CD4-positive, alpha-beta T cell (primary cell): ENCODE data around the gene SMAD3. TPM values are rescaled to one million over a fixed set of nuclear protein-coding genes. Genes with fewer than 3 reads are reported as not detected.

Source experiments
- ATAC-seq: fragments of 200-7000 bp; cut with Tn5 transposase; one replicate; pipeline ENCODE4 v1.10.0; 2022; ENCODE audit warnings: mild to moderate bottlenecking; ENCODE audit not compliant: poor library complexity
- CTCF ChIA-PET: fragments of 350-600 bp; sonication (Branson Sonifier 250); formaldehyde crosslinking; loops from one replicate; lab custom pipeline; 2021; ENCODE audit warnings: antibody characterized with exemption, inconsistent platforms; lab: Charles Lee
- POLR2A ChIA-PET: fragments of 350-600 bp; sonication (Branson Sonifier 250); formaldehyde crosslinking; loops from one replicate; lab custom pipeline; 2021; ENCODE audit warnings: antibody characterized with exemption, inconsistent platforms; lab: Charles Lee
- DNase-seq, 14 experiments: peaks; one replicate each; pipeline ENCODE4 v3.0.0-alpha.2; 2013 to 2020; ENCODE audit warnings: mixed read lengths in 2 of 14
- H3K27ac ChIP-seq, 2 donors: one replicate each; pipeline versions ENCODE4 v1.5.1 to v1.7.0; 2013; ENCODE audit warnings: low read length in 2 of 2, low read depth in 1 of 2, mild to moderate bottlenecking in 1 of 2
- H3K27me3 ChIP-seq, 2 experiments: 1 replicate in 1 of 2; 2 replicates in 1 of 2; pipeline versions ENCODE4 v1.6.1 to v1.7.0; 2013; ENCODE audit warnings: low read length in 2 of 2, control low read depth in 1 of 2, mild to moderate bottlenecking in 1 of 2, moderate library complexity in 1 of 2; ENCODE audit not compliant: insufficient read depth in 2 of 2, control insufficient read depth in 1 of 2
- H3K36me3 ChIP-seq: one replicate; pipeline ENCODE4 v1.6.1; 2013; ENCODE audit warnings: low read length, control low read depth; ENCODE audit not compliant: insufficient read depth
- H3K4me1 ChIP-seq: one replicate; pipeline ENCODE4 v1.6.1; 2013; ENCODE audit warnings: low read length, control low read depth; ENCODE audit not compliant: insufficient read depth
- H3K4me3 ChIP-seq: one replicate; pipeline ENCODE4 v1.5.1; 2013; ENCODE audit warnings: mild to moderate bottlenecking, low read length, moderate library complexity
- H3K9me3 ChIP-seq, 2 experiments: 1 replicate in 1 of 2; 2 replicates in 1 of 2; pipeline versions ENCODE4 v1.6.1 to v1.7.0; 2013; ENCODE audit warnings: low read length in 2 of 2, mild to moderate bottlenecking in 2 of 2, control low read depth in 1 of 2, moderate library complexity in 1 of 2; ENCODE audit not compliant: control insufficient read depth in 1 of 2, insufficient read depth in 1 of 2
- H3K27ac Mint-ChIP-seq: one replicate; pipeline ENCODE4 v1.8.0; 2020; ENCODE audit warnings: mixed read lengths
- H3K27me3 Mint-ChIP-seq: one replicate; pipeline ENCODE4 v1.8.0; 2021; ENCODE audit warnings: mixed read lengths
- H3K36me3 Mint-ChIP-seq: one replicate; pipeline ENCODE4 v1.8.0; 2021; ENCODE audit warnings: low read depth, mixed read lengths
- H3K4me1 Mint-ChIP-seq: one replicate; pipeline ENCODE4 v1.8.0; 2021; ENCODE audit warnings: low read depth, mixed read lengths
- H3K4me3 Mint-ChIP-seq: one replicate; pipeline ENCODE4 v1.8.0; 2020; ENCODE audit warnings: mild to moderate bottlenecking, mixed read lengths
- H3K9me3 Mint-ChIP-seq: one replicate; pipeline ENCODE4 v1.8.0; 2020; ENCODE audit warnings: mixed read lengths
- CTCF ChIP-seq: fragments of 200-600 bp; IDR thresholded peaks from one replicate; pipeline ENCODE4 v1.8.0; 2022; ENCODE audit warnings: antibody characterized with exemption, mild to moderate bottlenecking
- intact Hi-C, 2 experiments: fragments of 100-400 bp; cut with DNase I in 1 of 2; cut with micrococcal nuclease in 1 of 2; formaldehyde crosslinking; loops; one replicate each; pipeline versions ENCODE4 v1.15.1 to v1.9.0; 2023 to 2025; cut with DNase I, micrococcal nuclease
- total RNA-seq, 174 experiments: library from RNA in 2 of 174; stranded (reverse) in 2 of 174; gene quantifications; one replicate each; pipeline ENCODE4 v1.2.3 and lab custom pipeline; 2021 to 2026

Gene SMAD3
- total RNA-seq, 2 experiments from 2014 or later, result 30.0 to 31.0 TPM

- Mint-ChIP-seq H3K9me3 (no peaks in the 10 kb centered on the region), H3K36me3 (peaks cover 39% of the 10 kb centered on the region), H3K27me3 (no peaks in the 10 kb centered on the region), H3K27ac (no peak overlapping the region), H3K4me3 (no peak overlapping the region), H3K4me1 (peaks cover 86% of the 10 kb centered on the region)
- H3K4me1 ChIP-seq, result peaks cover 77% of the 10 kb centered on the region
- H3K27ac ChIP-seq, result no peak overlapping the region
- DNase-seq (no peak), ATAC-seq (no peak)
- H3K36me3 ChIP-seq, result peaks cover 21% of the 10 kb centered on the region
- no peaks in the 10 kb centered on the region for H3K9me3 ChIP-seq
- H3K27me3 ChIP-seq, result no peaks in the 10 kb centered on the region
- TF ChIP-seq CTCF, result no peak
- ChIA-PET CTCF (interaction anchor here (1.0 to 2.9 kb wide), 2 partner anchors 10 to 124 kb away, joined by 3 to 13 read pairs; no protein-coding TSS in a partner anchor), POLR2A (interaction anchor here (1.0 to 8.4 kb wide), 5 partner anchors 10 to 30 kb away, joined by 3 to 119 read pairs (median 7); no protein-coding TSS in a partner anchor)
- H3K4me3 ChIP-seq, result no peak overlapping the region
- intact Hi-C loops, result no loop called here
Observed at GRCh38 chr15:67070892-67071664, 5.7 kb downstream of the SMAD3 start.

- no peaks in the 10 kb centered on the region for H3K9me3 ChIP-seq
- peaks cover 25% of the 10 kb centered on the region for H3K36me3 ChIP-seq
- intact Hi-C loops, result no loop called here
- H3K36me3 Mint-ChIP-seq, result peaks cover 34% of the 10 kb centered on the region
- CTCF ChIA-PET, result interaction anchor here (1.0 kb wide), 1 partner anchor 126 kb away, joined by 3 read pairs; no protein-coding TSS in a partner anchor
- ATAC-seq (no peak), DNase-seq (no peak)
- no peaks in the 10 kb centered on the region for H3K9me3 Mint-ChIP-seq
- H3K27ac ChIP-seq, result peak overlapping the region in 1 of 2 donors; percentile 18
- H3K4me3 ChIP-seq, result no peak overlapping the region
- no peaks in the 10 kb centered on the region for H3K27me3 ChIP-seq
- no peak for TF ChIP-seq CTCF
- peak overlapping the region; percentile 30 for H3K27ac Mint-ChIP-seq
- peaks cover 85% of the 10 kb centered on the region for H3K4me1 ChIP-seq
- POLR2A ChIA-PET, result interaction anchor here (0.6 to 8.4 kb wide), 7 partner anchors 9 to 1766 kb away, joined by 3 to 119 read pairs (median 4); no protein-coding TSS in a partner anchor
- no peak overlapping the region for H3K4me3 Mint-ChIP-seq
- peaks cover 92% of the 10 kb centered on the region for H3K4me1 Mint-ChIP-seq
- H3K27me3 Mint-ChIP-seq, result no peaks in the 10 kb centered on the region
Observed at GRCh38 chr15:67072442-67072841, 7.0 kb downstream of the SMAD3 start.

GRCh38 chr15:67072958-67073357 is 7.6 kb downstream of the SMAD3 start:
- POLR2A ChIA-PET, result interaction anchor here (0.6 to 8.4 kb wide), 7 partner anchors 8 to 1767 kb away, joined by 3 to 119 read pairs (median 4); no protein-coding TSS in a partner anchor

More at GRCh38 chr15:67072958-67073357, 7.6 kb downstream of the SMAD3 start:
- Mint-ChIP-seq H3K4me3 (peak overlapping the region; percentile 64), H3K27me3 (no peaks in the 10 kb centered on the region), H3K27ac (peak overlapping the region; percentile 30), H3K9me3 (no peaks in the 10 kb centered on the region), H3K4me1 (peaks cover 92% of the 10 kb centered on the region), H3K36me3 (peaks cover 31% of the 10 kb centered on the region)
- Histone ChIP-seq H3K27ac (peak overlapping the region in 1 of 2 donors; percentile 18), H3K36me3 (peaks cover 25% of the 10 kb centered on the region), H3K9me3 (no peaks in the 10 kb centered on the region), H3K27me3 (no peaks in the 10 kb centered on the region), H3K4me3 (no peak overlapping the region), H3K4me1 (peaks cover 86% of the 10 kb centered on the region)
- TF ChIP-seq CTCF, result no peak
- intact Hi-C loops, result no loop called here
- CTCF ChIA-PET, result interaction anchor here (0.6 kb wide), 1 partner anchor 188 kb away, joined by 4 read pairs; no protein-coding TSS in a partner anchor
- ATAC-seq (no peak), DNase-seq (peak in 1 of 14 experiments; percentile 51)
